Prostate gland (tissue), 2 donors: ENCODE results near the gene NAALADL2. TPM values are rescaled to one million over a fixed set of nuclear protein-coding genes. Genes with fewer than 3 reads are reported as not detected.

Source experiments
- DNase-seq: peaks from one replicate; pipeline ENCODE4 v3.0.0-alpha.2; 2019; ENCODE audit warnings: low spot score
- H3K27ac ChIP-seq, 2 donors: fragments of 200-600 bp; sonication (generic); 2 replicates each; pipeline ENCODE4 v1.5.1; 2017 to 2019
- H3K27me3 ChIP-seq: fragments of 200-600 bp; sonication (generic); replicated peaks from 2 replicates; pipeline ENCODE4 v1.5.1; 2019; ENCODE audit not compliant: insufficient read depth
- H3K36me3 ChIP-seq, 2 donors: fragments of 200-600 bp; sonication (generic); 1 replicate in 1 of 2; 2 replicates in 1 of 2; pipeline versions ENCODE4 v1.5.1 to v1.8.1; 2017 to 2019
- H3K4me1 ChIP-seq: fragments of 200-600 bp; sonication (generic); replicated peaks from 2 replicates; pipeline ENCODE4 v1.5.1; 2019
- H3K4me3 ChIP-seq, 2 donors: fragments of 200-600 bp; sonication (generic); 2 replicates each; pipeline ENCODE4 v1.5.1; 2017 to 2019
- H3K9me3 ChIP-seq: fragments of 200-600 bp; sonication (generic); 2 replicates; pipeline ENCODE4 v1.5.1; 2017
- POLR2A ChIP-seq: fragments of 450-650 bp; IDR thresholded peaks from one replicate; pipeline ENCODE4 v1.6.1; 2016; ENCODE audit warnings: antibody characterized with exemption, mild to moderate bottlenecking
- POLR2AphosphoS5 ChIP-seq: sonication (generic); formaldehyde crosslinking; IDR thresholded peaks from one replicate; pipeline ENCODE4 v1.6.1; 2017; ENCODE audit warnings: antibody characterized with exemption
- WGBS: methylation state at CpG from one replicate; pipeline ENCODE4 v1.1.5; 2018; 5-methylcytosine and 5-hydroxymethylcytosine counted together
- intact Hi-C: fragments of 100-400 bp; cut with DNase I; formaldehyde crosslinking; loops from one replicate; pipeline ENCODE4 v1.14.2; 2022
- total RNA-seq, 2 donors: library from RNA; depleted of rRNA; stranded (reverse); fragments of >200 nt; gene quantifications; one replicate each; pipeline ENCODE4 v1.1.0, GENCODE V29; 2016
- TF ChIP-seq, protein P1 (sequence below), 4 experiments: fragments of 200-600 bp in 2 of 4; fragments of 450-650 bp in 2 of 4; sonication (generic) in 2 of 4; IDR thresholded peaks; 1 replicate in 3 of 4; 2 replicates in 1 of 4; pipeline ENCODE4 v1.5.1; 2016 to 2019; ENCODE audit warnings: antibody characterized with exemption in 4 of 4, mild to moderate bottlenecking in 2 of 4, moderate library complexity in 2 of 4

The NAALADL2 gene
- total RNA-seq, 2 donors from 2014 or later = 12.2 to 20.2 TPM

DNA sequence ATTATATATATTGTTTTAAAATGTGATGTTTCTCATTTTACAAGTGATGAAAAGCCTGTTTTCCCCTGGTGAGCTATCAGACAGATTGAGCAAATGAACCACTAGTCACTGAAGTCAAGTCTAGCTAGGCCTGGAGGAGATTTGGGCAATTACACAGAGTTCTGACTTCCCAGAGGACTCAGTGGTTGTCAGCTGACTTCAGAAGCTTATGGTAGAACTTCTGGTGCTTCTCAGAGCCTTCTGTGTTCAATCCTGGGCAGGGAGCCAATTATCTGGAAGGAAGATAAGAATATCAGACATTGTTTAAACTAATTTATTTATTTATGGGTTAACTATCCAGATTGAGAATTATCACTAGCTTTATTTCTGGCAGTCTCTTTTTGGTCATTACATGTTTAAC lies 37.7 kb upstream of the NAALADL2 start:
- H3K27ac ChIP-seq = no peak overlapping the region
- H3K4me3 ChIP-seq = no peak overlapping the region
- H3K27me3 ChIP-seq = no peaks in the 10 kb centered on the region
- no peaks in the 10 kb centered on the region for H3K4me1 ChIP-seq
- DNase-seq = no peak
- no peak for TF ChIP-seq POLR2A
- no peak for TF ChIP-seq POLR2AphosphoS5
- TF ChIP-seq, protein P1, sequence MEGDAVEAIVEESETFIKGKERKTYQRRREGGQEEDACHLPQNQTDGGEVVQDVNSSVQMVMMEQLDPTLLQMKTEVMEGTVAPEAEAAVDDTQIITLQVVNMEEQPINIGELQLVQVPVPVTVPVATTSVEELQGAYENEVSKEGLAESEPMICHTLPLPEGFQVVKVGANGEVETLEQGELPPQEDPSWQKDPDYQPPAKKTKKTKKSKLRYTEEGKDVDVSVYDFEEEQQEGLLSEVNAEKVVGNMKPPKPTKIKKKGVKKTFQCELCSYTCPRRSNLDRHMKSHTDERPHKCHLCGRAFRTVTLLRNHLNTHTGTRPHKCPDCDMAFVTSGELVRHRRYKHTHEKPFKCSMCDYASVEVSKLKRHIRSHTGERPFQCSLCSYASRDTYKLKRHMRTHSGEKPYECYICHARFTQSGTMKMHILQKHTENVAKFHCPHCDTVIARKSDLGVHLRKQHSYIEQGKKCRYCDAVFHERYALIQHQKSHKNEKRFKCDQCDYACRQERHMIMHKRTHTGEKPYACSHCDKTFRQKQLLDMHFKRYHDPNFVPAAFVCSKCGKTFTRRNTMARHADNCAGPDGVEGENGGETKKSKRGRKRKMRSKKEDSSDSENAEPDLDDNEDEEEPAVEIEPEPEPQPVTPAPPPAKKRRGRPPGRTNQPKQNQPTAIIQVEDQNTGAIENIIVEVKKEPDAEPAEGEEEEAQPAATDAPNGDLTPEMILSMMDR (IDR thresholded peaks at IDR 0.05) = no peak
- no peaks in the 10 kb centered on the region for H3K9me3 ChIP-seq
- intact Hi-C loops = no loop called here
- H3K36me3 ChIP-seq = no peaks in the 10 kb centered on the region

DNA sequence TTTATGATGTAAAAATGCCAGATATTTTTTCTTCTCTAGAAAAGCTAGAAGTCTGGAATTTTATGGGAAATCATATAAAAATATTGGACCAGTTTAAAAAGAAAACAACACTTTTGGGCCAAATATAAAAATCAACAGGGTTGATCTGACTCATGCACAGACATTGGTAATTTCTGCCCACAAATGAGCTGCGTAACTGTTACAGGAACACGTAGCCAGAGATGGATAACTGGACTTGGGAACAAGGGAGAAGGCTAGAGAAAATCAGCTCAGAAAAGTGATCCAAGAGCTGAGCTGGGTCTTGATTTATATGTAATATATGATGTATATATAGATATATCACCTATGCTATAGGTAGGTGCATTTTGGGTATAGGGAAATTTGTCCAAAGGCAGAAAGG lies 36.8 kb upstream of the NAALADL2 start:
- no peaks in the 10 kb centered on the region for H3K36me3 ChIP-seq
- no peak for TF ChIP-seq POLR2AphosphoS5
- TF ChIP-seq, protein P1 (IDR thresholded peaks at IDR 0.05) = no peak
- TF ChIP-seq POLR2A = no peak
- H3K4me3 ChIP-seq = no peak overlapping the region
- DNase-seq = no peak
- H3K9me3 ChIP-seq = no peaks in the 10 kb centered on the region
- H3K27me3 ChIP-seq = no peaks in the 10 kb centered on the region
- H3K4me1 ChIP-seq = no peaks in the 10 kb centered on the region
- H3K27ac ChIP-seq = no peak overlapping the region
- WGBS = 72% methylated on average over 2 of the region's 2 CpGs
- intact Hi-C loops = no loop called here

DNA sequence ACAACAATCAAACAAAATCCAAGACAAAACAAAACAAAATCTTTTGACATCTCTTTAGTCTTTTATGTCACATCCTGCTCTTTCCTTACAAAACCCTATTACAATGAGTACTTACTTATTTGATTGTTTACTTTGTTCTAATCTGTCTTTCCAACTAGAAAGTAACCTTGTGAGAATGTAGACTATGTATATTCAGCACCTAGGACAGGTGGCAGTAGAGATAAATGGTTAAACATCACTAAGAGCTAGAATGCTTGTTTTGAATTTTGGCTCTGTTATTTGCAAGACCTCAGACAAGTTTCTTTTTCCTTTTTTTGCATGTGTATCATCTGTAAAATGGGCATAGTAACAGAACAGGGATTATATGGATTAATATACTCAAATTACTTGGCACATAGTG lies 33.1 kb upstream of the NAALADL2 start:
- TF ChIP-seq POLR2AphosphoS5 (no peak), POLR2A (no peak)
- TF ChIP-seq, protein P1 (IDR thresholded peaks at IDR 0.05) = no peak
- intact Hi-C loops = no loop called here
- Histone ChIP-seq H3K9me3 (no peaks in the 10 kb centered on the region), H3K27ac (no peak overlapping the region), H3K4me3 (no peak overlapping the region), H3K36me3 (no peaks in the 10 kb centered on the region), H3K4me1 (no peaks in the 10 kb centered on the region), H3K27me3 (no peaks in the 10 kb centered on the region)
- no peak for DNase-seq

DNA sequence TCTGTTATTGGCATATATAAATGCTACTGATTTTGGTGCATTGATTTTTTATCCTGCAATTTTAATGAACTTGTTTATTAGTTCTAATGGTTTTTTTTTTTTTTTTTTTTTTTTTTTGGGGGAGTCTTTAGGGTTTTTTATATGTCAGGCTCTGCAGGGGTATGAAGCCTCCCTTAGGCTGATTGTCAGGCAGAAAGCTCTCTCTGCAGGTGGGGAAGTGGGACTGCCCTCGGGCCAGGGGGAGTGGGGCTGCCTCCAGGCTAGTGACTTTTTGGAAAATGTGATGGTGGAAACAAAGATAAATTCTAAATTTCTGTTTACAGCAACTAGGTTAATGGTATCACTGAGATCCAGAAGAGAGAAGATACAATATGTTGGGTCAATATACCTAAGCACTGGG lies 14.4 kb upstream of the NAALADL2 start:
- no peaks in the 10 kb centered on the region for H3K27me3 ChIP-seq
- H3K9me3 ChIP-seq = no peaks in the 10 kb centered on the region
- TF ChIP-seq POLR2A = no peak
- TF ChIP-seq POLR2AphosphoS5 = no peak
- TF ChIP-seq, protein P1 (IDR thresholded peaks at IDR 0.05) = no peak
- intact Hi-C loops = no loop called here
- no peaks in the 10 kb centered on the region for H3K36me3 ChIP-seq
- no peaks in the 10 kb centered on the region for H3K4me1 ChIP-seq
- no peak overlapping the region for H3K4me3 ChIP-seq
- WGBS = 70% methylated on average over 1 of the region's 1 CpG
- DNase-seq = no peak
- no peak overlapping the region for H3K27ac ChIP-seq

DNA sequence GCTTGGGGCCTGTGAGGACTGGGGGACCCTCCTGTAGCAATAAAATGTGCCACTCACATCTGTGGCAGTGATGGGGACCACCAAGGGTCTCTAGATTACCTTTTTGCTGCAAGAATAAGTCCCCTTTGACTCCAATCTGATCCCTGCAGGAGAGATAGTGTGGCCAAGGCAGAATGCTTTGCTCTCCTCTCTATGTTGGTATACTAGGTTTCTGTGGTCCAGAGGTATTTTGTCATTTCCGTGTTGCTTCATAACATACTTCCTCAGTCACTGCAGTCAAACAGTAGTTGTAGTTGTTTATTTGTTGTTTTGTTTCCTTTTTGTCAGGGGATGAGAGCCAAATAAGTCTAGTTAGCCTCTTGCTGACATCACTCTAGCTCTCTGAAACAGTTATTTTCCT lies 13.1 kb upstream of the NAALADL2 start:
- TF ChIP-seq POLR2AphosphoS5 (no peak), POLR2A (no peak)
- TF ChIP-seq, protein P1 (IDR thresholded peaks at IDR 0.05) = no peak
- Histone ChIP-seq H3K9me3 (no peaks in the 10 kb centered on the region), H3K4me1 (no peaks in the 10 kb centered on the region), H3K36me3 (no peaks in the 10 kb centered on the region), H3K27ac (no peak overlapping the region), H3K27me3 (no peaks in the 10 kb centered on the region), H3K4me3 (no peak overlapping the region)
- WGBS = 88% methylated on average over 1 of the region's 1 CpG
- no peak for DNase-seq
- intact Hi-C loops = no loop called here
